ENCODE measurements around the gene ZC3H8.
A peak's percentile ranks its signal among the peaks of the same experiment; 100 is the strongest.
"Not testable (repeated sequence)": the region's sequence is repeated elsewhere in the genome, so short reads cannot be mapped to it uniquely, and the experiment has no call there.

ZC3H8 gene

DNA sequence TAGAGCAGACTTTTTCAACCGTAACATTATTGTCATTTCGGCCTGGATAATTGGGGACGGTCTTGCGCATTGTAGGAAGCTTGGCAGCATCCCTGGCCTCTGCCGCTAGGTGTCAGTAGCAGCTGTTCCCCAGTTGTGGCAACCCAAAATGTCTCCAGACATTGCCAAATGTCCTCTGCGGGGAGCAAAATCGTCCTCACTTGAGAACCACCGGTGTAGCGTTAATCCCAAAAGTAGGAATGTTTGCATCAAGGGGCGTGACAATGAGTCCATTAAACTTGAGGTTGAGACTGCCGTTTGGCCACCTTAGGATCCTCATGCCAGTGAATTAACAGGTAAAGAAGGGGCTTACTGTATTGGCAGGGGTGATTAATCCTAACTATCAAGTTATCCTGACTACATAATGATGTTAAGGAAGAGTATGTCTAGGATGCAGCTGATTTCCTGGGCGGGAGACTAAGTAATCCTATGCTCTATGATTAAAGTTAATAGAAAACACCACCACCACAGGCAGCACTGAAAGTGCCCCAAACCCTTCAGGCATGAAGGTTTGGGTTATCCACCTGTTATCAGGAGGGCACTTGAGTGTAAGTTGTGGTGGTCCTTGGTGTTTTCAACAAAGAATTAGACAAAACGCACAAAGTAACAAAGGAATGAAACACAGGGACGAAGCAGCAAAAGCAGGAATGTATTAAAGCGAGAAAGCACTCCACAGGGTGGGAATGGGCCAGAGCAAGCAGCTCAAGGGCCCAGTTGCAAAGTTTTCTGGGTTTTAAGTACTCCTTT lies 4.9 kb upstream of the ZC3H8 start:
- DNase-seq = peak in 1 of 2 experiments; percentile 22

DNA sequence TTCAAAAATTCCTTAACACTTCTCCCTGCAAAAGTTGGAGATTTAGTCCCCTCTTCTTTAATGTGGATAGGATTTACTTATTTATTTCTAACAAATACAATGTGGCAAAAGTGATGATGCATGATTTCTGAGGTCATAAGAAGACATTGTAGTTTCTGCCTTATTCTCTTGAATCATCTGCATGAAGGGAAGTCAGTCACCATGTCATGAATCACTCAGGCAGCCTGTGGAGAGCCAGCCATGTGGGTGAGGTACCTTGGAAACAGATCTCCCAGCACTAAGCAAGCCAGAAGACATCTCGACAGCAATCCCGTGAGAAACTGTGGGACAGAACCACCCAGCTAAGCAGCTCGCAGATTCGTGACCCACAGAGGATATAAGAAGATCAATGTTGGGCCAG lies 2.7 kb upstream of the ZC3H8 start:
- DNase-seq = no peak

DNA sequence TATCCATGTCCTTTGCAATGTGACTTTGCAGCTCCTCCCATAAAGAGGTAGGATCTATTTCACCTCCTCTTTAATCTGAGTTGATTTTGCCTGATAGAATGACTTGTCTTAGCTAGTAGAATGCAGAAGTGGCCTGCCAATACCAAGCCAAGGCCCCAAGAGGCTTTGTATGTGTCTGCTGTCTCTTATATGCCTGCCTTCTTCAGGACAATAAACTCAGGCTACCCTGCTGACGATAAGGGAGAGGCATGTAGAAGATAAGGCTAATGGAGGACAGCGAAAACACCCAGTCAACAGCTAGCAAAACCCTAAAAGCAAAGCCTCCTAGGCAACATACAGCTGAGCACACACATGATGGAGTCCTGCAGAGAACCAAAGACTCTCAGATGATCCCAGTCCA lies 1.8 kb upstream of the ZC3H8 start:
- no peak for DNase-seq

DNA sequence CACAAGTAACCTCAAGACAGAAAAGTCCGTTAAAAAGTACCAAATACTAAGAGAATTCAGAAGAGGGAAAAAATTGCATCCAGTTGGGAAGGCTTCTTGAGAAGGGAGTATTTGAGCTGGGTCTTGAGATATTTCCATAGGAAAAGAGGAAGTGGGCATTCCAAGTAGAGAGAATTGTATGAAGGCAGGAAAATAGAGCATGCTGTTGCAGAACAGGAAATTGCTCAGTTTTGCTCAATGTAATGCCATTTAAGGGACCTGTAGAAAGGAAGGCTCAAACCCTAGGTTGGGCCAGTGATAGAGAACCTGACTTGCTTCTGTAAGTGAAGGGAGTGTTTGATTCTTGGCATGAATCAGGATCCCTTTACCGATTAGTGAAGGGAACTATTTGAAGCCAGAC lies 1.0 kb upstream of the ZC3H8 start:
- no peak for DNase-seq

DNA sequence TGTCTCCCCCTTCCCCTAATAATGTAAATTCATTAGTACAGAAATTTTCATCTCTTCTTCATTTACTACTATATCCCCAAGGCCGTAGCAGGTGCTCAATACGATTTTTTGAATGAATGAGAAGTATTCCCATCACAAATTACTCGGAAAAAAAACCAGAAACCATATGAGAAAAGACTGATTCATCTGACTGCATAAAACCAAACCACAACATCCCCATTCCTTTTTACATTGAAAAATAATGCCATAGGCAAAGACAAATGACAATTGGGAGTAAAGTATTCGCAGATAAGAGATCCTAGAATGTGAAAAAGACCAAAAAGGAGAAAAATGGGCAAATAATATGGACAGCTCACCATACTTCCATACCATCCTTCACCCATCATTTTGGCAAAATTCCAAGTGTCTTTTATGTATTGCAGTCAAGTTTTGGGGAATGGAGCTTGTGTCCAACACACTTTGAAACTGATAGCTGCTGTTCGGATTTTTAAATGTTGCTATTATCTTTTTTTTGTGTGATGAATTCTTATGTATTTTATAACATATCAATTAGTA lies 1.5 kb downstream of the ZC3H8 start:
- no peak for DNase-seq

DNA sequence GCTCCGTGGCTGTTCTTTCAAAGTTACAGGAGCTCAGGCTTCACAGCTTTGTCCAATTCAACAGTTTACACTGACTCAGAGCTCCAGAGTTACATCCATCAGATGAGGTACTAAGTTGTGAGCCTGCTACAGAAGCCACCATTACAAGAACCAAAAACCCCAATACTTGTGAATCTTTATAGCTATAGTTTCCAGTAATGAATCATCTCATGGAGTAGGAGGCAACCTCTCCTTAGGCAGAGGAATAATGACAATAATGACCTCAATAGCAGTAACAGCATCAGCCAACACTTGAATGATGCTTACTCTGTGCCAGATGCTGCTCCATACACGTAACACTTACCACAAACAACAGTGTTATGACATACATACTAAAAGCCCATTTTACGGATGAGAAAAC lies 3.6 kb downstream of the ZC3H8 start:
- no peak for DNase-seq

DNA sequence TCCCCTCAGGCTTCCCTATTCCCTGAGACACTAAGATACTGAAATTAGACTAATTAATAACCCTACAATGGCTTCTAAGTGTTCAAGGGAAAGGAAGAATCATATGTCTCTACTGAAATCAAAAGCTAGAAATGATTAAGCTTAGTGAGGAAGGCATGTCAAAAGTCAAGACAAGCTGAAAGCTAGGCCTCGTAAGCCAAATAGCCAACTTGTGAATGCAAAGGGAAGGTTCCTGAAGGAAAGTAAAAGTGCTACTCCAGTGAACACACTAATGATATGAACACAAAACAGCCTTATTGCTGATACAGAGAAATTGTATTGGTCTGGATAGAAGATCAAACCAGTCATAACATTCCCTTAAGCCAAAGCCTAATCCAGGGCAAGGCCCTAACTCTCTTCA lies 10.0 kb downstream of the ZC3H8 start:
- no peak for DNase-seq

DNA sequence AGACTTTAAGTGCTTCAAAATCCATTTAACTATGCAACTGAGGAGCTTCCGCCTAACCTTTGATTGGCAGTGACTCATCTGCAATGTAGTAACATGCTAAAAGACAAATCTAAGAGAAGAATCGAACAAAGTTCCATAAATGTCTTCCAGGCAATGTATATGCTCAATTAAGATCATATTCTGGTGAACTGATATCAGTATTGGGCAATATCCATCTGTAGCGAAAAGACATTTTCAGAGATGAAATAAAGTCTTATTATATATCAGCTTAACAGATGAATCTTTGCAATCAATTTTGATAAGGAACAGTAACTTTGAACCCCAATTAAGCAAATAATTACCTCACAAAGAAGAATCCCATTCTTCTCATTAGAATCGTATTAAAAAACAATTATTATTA lies 11.6 kb downstream of the ZC3H8 start:
- no peak for DNase-seq

DNA sequence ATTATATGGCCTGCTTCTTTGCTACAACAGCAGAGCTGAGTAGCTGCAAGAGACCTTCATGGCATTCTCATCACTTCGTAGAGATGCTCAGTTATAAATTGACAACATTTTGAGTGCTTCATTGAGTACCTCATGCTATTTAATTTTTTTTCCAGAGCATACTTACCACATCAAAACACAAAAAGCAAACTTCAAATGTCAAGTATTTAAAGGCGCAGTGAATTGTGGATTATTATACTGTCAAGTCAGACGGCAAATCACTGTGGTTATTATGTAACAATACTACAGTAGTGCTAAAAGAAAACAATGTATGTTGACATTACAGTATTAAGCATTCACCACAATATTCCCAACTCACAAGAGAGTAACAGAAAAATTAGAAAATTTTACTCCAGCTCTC lies 12.5 kb downstream of the ZC3H8 start:
- no peak for DNase-seq

DNA sequence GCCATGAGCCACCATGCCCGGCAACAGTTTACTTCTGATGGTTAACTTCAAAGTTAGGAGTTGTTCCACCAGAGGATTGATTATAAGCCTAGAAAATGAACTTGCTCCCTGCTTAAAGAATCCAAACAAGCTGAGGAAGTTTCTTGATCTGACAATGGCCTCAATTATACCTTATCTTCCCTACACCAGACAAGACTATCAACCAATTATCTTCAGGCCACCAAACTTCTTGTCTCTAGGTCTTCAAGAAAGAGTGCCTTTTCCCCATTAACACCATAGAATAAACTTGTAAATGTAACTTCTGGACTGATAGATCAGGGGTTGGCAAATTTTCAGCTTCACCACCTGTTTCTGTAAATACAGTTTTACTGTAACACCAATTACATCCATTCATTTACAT lies 15.0 kb downstream of the ZC3H8 start:
- no peak for DNase-seq

DNA sequence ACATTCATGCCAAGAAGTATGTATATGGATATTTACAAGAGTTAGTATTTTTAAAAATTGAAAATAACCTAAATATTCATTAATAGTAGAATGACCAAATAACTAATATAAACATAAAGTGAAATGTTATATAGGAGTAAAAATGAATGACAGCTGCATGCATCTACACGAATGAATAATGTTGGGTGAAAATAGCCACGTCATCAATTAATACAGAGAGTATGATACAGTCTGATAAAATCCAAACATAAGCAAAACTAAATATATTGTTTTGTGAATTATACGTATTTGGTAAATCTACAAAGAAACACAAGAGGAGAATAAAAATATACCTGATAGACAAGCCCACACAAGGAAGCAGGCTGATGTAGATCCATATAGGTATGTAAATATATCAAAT lies 24.5 kb downstream of the ZC3H8 start:
- DNase-seq = no peak

DNA sequence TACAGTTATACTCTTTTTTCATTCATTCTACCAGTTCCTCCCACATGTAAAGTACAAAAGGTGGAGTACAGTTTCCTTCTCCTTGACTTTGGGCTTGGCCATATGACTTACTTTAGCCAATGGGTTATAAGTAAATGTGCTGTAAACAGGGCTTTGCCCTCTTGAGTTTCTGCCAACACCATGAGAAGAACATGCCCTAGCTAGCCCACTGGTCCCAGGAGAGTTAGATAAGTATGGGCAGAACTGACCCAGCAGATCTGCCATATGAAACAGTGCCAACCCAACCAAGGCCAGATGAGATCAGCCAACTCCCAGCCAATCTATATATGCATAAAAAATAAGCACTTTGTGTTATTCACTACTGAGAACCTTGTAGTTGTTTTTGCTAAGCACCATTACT lies 25.5 kb downstream of the ZC3H8 start:
- no peak for DNase-seq

DNA sequence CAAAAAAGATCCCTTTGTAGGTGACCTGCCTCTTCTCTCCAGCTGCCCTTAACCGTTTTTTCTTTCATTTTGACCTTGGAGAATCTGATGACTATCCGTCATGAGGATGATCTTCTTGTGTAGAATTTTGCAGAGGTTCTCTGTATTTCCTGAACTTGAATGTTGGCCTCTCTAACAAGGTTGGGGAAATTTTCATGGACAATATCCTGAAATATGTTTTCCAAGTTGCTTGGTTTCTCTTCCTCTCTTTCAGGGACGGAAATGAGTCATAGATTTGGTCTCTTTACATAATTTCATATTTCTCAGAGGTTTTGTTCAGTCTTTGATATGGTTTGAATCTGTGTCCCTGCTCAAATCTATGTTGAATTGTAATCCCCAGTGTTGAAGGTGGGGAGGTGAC lies 34.0 kb downstream of the ZC3H8 start:
- DNase-seq = no peak

DNA sequence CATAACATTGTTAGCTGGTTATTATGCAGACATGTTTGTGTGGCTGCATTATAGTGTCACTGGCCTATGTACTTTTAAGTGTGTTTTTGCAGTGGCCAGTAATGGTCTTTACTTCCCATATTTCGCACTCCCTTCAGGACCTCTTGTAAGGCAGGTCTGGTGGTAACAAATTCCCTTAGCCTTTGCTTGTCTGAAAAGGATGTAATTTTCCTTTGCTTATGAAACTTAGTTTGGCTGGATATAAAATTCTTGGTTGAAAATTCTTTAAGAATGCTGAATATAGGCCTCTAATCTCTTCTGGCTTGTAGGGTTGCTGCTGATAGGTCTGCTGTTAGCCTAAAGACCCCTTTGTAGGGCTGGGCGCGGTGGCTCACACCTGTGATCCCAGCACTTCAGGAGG lies 34.7 kb downstream of the ZC3H8 start:
- no peak for DNase-seq

DNA sequence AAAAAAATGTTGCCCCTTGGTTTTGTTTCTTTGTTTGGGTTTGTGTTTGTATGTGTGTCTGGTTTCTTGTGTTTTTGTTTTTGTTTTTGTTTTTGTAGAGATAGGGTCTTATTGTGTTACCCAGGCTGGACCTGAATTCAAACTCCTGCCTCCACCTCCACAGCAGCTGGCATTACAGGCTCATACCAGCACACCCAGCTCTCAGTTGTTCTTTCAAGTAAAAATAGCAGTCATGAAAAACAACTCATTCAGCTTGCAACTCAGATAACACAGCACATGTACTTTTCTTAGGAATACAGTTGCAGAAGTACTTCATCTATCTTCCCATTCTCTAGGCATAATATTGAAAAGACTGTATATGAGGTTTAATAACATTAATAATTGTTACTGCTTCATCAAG lies 37.0 kb downstream of the ZC3H8 start:
- DNase-seq = no peak

DNA sequence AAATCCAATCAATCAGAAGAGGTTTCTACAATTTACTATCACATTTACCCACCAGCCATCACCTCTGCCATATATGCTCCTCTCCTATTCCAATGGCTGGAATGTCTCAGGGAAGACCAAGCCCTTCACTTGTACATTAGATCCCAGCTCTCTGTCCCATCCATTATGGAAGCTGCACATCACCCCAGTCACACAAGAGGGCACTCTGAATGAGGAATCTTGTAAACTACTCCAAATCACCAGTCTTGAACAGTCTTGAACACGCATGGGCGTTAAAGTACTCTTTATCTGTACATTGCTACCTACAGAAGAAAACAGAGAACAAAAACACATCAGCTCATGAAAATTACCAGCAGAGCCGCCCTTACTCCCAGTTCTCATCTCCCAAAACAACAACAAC lies 38.7 kb downstream of the ZC3H8 start:
- DNase-seq = no peak

DNA sequence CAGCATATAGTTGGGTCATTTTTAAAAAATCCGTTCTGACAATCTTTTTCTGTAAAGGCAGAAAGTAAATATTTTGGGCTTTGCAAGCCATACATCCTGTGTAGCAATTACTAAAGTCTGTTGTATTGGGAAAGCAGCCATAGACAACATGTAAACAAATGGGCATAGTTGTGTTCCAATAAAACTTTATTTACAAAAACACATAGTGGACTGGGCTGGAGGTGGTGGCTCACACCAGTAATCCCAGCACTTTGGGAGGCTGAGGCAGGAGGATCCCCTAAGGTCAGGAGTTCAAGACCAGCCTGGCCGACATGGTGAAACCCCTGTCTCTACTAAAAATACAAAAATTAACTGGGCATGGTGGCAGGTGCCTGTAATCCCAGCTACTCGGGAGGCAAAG lies 46.9 kb downstream of the ZC3H8 start:
- DNase-seq = not testable (repeated sequence)

DNA sequence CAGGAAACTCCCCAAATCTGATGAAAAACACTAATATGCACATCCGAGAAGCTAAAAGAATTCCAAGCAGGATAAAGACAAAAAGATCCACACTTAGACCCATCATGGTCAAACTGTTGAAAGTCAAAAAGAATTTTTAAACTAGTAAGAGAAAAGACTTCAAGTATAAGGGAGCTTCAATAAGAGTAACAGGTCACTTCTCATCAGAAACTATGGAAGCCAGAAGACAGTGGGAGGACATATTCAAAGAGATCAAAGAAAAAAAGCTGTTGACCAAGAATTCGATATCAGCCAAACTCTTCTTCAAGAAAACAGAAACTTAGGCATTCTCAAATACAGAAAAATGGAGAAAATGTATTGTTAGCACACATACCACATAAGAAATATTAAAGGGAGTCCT lies 50.4 kb downstream of the ZC3H8 start:
- DNase-seq = no peak

DNA sequence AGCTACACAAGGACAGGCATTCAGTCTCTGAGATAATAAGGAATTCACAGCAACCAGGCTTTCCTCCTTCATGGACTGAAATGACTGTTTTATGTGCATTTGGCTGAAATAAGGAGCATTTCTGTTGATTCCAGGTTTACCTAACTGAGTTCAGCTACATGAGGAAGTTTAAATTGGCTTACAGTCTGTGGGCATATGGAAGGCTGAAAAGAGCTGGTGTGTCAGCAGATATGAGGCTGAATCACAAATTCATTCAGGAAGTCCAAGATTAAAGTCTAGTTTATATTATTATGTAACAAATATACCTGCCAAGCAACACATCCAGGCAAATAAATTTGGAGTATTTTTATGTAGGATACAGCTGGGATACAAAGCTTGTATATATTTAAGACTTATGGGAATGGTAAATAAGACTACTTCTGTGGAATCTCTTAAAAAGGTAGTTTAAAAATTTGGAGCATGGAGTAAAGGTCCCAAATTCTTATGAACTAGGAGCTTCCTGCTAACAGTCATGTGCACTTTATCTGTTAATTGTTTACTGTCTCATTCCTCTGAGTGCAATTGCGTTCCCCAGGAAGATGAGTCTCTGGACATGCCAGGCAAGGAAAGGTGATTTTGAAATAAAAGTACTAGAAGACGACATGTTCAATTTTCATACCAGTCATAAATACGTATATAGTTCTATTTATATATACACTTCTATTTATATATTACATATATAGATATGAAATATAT lies 53.0 kb downstream of the ZC3H8 start:
- DNase-seq = no peak

DNA sequence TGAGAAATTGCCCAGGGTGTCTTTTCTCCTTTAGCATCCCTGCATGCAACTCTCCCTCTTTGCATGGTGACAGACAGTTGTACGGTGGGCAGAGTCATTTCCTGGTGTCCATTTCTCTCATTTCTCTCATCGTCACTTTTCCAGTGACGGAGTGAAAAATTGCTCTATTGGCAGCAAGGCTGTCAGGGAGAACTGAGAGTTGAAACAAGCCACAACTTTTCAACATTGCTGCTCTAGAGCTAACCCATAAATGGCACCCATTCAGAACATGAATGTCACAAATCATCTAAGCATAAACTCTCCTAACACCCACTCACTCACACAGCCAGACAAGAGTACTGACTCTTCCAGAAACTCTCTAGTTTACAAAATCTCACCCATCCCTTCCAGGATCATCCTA lies 55.7 kb downstream of the ZC3H8 start:
- no peak for DNase-seq

DNA sequence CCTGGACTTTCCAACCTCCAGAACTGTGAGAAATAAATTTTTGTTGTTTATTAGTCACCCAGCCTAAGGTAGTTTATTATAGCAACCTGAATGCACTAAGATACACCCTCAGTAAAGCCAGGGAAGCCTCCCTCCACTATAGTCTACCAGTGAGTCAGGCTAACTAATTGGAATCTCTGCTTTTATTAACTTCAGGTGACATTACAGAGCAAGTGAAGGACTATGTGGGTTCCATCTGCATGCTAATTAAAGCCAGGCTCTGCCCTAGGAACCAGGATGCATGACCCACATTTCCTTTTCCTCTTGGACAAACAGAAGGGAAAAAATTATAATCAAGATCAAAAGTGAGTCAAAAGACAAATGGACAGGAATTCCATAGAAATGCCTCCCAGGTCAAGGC lies 56.1 kb downstream of the ZC3H8 start:
- no peak for DNase-seq

DNA sequence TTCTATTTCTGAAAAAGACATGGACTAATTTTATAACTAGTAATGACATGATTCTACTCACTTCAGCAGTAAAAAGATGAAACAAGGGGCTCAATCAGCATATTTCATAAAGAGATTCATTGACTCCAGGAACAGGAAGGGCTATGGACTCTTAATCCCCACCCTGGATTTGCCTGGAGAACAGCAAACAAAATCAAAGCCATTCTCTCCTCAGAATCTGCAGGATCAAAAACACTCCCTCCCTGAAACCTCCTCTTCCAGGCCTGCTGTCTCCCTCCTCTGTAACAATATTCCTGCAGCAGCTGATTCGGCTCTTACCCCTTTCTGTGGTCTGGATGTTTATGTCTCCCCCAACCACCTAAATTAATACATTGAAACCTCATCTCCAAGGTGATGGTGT lies 57.0 kb downstream of the ZC3H8 start:
- DNase-seq = no peak

DNA sequence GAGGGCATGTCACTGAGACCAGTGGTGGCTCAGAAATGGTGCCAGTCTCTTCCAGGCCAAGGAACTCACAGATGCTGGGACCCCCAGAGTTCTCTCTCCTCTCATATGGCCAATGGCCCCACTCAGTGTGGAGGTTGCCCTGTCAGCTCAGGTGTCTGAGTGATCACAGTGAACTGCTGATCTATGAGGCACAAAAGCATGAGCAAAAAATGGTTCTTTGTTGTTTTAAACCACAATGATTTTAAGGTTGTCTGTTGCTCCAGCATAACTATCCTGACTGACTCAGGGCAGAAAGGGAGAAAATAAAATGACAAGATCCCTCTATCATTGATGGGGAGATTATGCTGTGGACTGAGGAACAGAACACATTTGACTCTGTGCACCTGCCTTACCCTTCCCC lies 58.9 kb downstream of the ZC3H8 start:
- DNase-seq = no peak

DNA sequence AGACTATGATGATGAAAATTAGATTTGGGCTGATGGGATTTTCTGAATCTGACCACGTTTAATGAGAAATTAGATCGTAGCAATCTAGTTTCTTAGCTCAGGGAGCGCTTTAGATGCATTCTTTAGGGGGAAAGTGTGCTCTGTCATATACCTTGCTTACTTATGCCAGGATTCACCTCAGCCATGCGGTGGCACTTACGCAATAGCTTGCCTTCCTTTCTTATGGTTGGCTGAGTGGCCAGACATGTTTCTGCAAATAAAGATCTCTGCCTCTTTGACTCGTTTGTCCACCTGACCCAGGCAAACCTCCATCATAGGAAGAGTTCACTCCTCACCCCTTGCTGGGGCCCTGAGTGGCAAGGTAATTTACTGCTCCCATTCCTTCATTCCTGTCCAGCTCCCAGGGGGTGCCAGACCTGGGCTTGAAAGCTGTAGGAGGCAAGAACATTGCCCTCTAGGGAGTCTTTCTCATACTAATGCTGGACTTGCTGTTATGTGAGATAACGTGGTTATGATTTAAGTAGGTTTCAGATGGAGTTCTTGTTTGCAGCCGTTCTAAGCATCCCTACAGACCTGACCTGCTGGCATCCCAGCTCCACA lies 59.6 kb downstream of the ZC3H8 start:
- no peak for DNase-seq

All from cerebellar nuclear complex (tissue), 1 donor.